ENCODE results near the gene PHACTR1. TPM values are rescaled to one million over a fixed set of nuclear protein-coding genes. Genes with fewer than 3 reads are reported as not detected.

Gene PHACTR1
- total RNA-seq, 8 experiments from 2014 or later: 2.7 to 24.5 (median 16.4) TPM

- Histone ChIP-seq H3K4me1 (replicated peaks in 1 of 2) (peaks cover 0 to 5% of the 10 kb centered on the region in 2 donors), H3K4me3 (no peak overlapping the region), H3K27ac (no peak overlapping the region)
- WGBS, 10 experiments: 33 to 100% (median 83%) methylated on average over 1 to 2 of the region's 2 CpGs; no CpG with 5 or more reads in 2 of the 10 experiments
- in situ Hi-C loops (cut with MboI; ENCODE audit: low pct_unique_long_range_greater_than_20kb in 2 of 9, low sequenced_read_pairs in 9 of 9, unreplicated experiment in 9 of 9): loop anchor here in 5 of 9 experiments (25.0 kb wide), 1 partner anchor 246 kb away; no protein-coding TSS in a partner anchor
- no peak for ATAC-seq (replicated peaks in 6 of 8)
Observed at GRCh38 chr6:12882761-12883290, 166.3 kb downstream of the PHACTR1 start.

GRCh38 chr6:12884983-12885382 is 168.4 kb downstream of the PHACTR1 start:
- in situ Hi-C loops (cut with MboI; ENCODE audit: low pct_unique_long_range_greater_than_20kb in 2 of 9, low sequenced_read_pairs in 9 of 9, unreplicated experiment in 9 of 9): loop anchor here in 5 of 9 experiments (25.0 kb wide), 1 partner anchor 248 kb away; no protein-coding TSS in a partner anchor
- Histone ChIP-seq H3K27ac (no peak overlapping the region), H3K4me1 (replicated peaks in 1 of 2) (peaks cover 0 to 5% of the 10 kb centered on the region in 2 donors), H3K4me3 (no peak overlapping the region)
- ATAC-seq (replicated peaks in 6 of 8): peak in 2 of 8 experiments; percentile 44 to 56
- WGBS, 10 experiments: 0 to 83% (median 73%) methylated on average over 1 to 6 of the region's 7 CpGs; no CpG with 5 or more reads in 2 of the 10 experiments

- Histone ChIP-seq H3K4me1 (replicated peaks in 1 of 2) (peaks cover 0 to 5% of the 10 kb centered on the region in 2 donors), H3K4me3 (no peak overlapping the region), H3K27ac (no peak overlapping the region)
- in situ Hi-C loops (cut with MboI; ENCODE audit: low pct_unique_long_range_greater_than_20kb in 2 of 9, low sequenced_read_pairs in 9 of 9, unreplicated experiment in 9 of 9): loop anchor here in 5 of 9 experiments (25.0 kb wide), 1 partner anchor 250 kb away; no protein-coding TSS in a partner anchor
- 11 to 89% (median 50%) methylated on average over 1 to 6 of the region's 8 CpGs; no CpG with 5 or more reads in 2 of the 10 experiments for WGBS, 10 experiments
- ATAC-seq (replicated peaks in 6 of 8): no peak
Observed at GRCh38 chr6:12886961-12887775, 170.6 kb downstream of the PHACTR1 start.

GRCh38 chr6:12890171-12890790 is 173.7 kb downstream of the PHACTR1 start:
- H3K4me3 ChIP-seq: no peak overlapping the region
- 83 to 100% (median 91%) methylated on average over 1 to 9 of the region's 9 CpGs for WGBS, 10 experiments
- H3K27ac ChIP-seq: no peak overlapping the region
- in situ Hi-C loops (cut with MboI; ENCODE audit: low pct_unique_long_range_greater_than_20kb in 2 of 9, low sequenced_read_pairs in 9 of 9, unreplicated experiment in 9 of 9): loop anchor here in 5 of 9 experiments (25.0 kb wide), 1 partner anchor 253 kb away; no protein-coding TSS in a partner anchor
- peaks cover 5 to 10% of the 10 kb centered on the region in 2 donors for H3K4me1 ChIP-seq (replicated peaks in 1 of 2)
- no peak for ATAC-seq (replicated peaks in 6 of 8)

GRCh38 chr6:12891595-12891994 is 175.0 kb downstream of the PHACTR1 start:
- WGBS, 10 experiments: 40 to 92% (median 70%) methylated on average over 1 of the region's 1 CpG; no CpG with 5 or more reads in 3 of the 10 experiments
- no peak for ATAC-seq (replicated peaks in 6 of 8)
- in situ Hi-C loops (cut with MboI; ENCODE audit: low pct_unique_long_range_greater_than_20kb in 2 of 9, low sequenced_read_pairs in 9 of 9, unreplicated experiment in 9 of 9): loop anchor here in 5 of 9 experiments (25.0 kb wide), 1 partner anchor 254 kb away; no protein-coding TSS in a partner anchor

GRCh38 chr6:12892151-12892550 is 175.6 kb downstream of the PHACTR1 start:
- in situ Hi-C loops (cut with MboI; ENCODE audit: low pct_unique_long_range_greater_than_20kb in 2 of 9, low sequenced_read_pairs in 9 of 9, unreplicated experiment in 9 of 9): loop anchor here in 5 of 9 experiments (25.0 kb wide), 1 partner anchor 255 kb away; no protein-coding TSS in a partner anchor
- WGBS, 10 experiments: 0 to 100% (median 69%) methylated on average over 1 to 4 of the region's 4 CpGs
- Histone ChIP-seq H3K4me3 (no peak overlapping the region), H3K27ac (no peak overlapping the region), H3K4me1 (replicated peaks in 1 of 2) (peaks cover 5 to 8% of the 10 kb centered on the region in 2 donors)
- ATAC-seq (replicated peaks in 6 of 8): peak in 3 of 8 experiments; percentile 24 to 41 (median 38)

More at GRCh38 chr6:12891595-12891994, 175.0 kb downstream of the PHACTR1 start:
- H3K27ac ChIP-seq: no peak overlapping the region
- peaks cover 5 to 8% of the 10 kb centered on the region in 2 donors for H3K4me1 ChIP-seq (replicated peaks in 1 of 2)
- no peak overlapping the region for H3K4me3 ChIP-seq

GRCh38 chr6:12893036-12893435 is 176.5 kb downstream of the PHACTR1 start:
- ATAC-seq (replicated peaks in 6 of 8): peak in 3 of 8 experiments; percentile 12 to 49 (median 34)
- Histone ChIP-seq H3K4me1 (replicated peaks in 1 of 2) (peaks cover 5 to 8% of the 10 kb centered on the region in 2 donors), H3K27ac (no peak overlapping the region), H3K4me3 (no peak overlapping the region)
- in situ Hi-C loops (cut with MboI; ENCODE audit: low pct_unique_long_range_greater_than_20kb in 2 of 9, low sequenced_read_pairs in 9 of 9, unreplicated experiment in 9 of 9): loop anchor here in 5 of 9 experiments (25.0 kb wide), 1 partner anchor 256 kb away; no protein-coding TSS in a partner anchor
- 13 to 97% (median 66%) methylated on average over 1 to 4 of the region's 4 CpGs for WGBS, 10 experiments

GRCh38 chr6:12895721-12896120 is 179.2 kb downstream of the PHACTR1 start:
- 67 to 100% (median 88%) methylated on average over 1 to 3 of the region's 3 CpGs; no CpG with 5 or more reads in 3 of the 10 experiments for WGBS, 10 experiments
- Histone ChIP-seq H3K4me3 (no peak overlapping the region), H3K27ac (no peak overlapping the region), H3K4me1 (replicated peaks in 1 of 2) (peaks cover 5 to 8% of the 10 kb centered on the region in 2 donors)
- in situ Hi-C loops (cut with MboI; ENCODE audit: low pct_unique_long_range_greater_than_20kb in 2 of 9, low sequenced_read_pairs in 9 of 9, unreplicated experiment in 9 of 9): loop anchor here in 5 of 9 experiments (25.0 kb wide), 1 partner anchor 258 kb away; no protein-coding TSS in a partner anchor
- peak in 1 of 8 experiments; percentile 4 for ATAC-seq (replicated peaks in 6 of 8)

GRCh38 chr6:12896208-12896733 is 179.7 kb downstream of the PHACTR1 start:
- no peak for ATAC-seq (replicated peaks in 6 of 8)
- WGBS, 10 experiments: 40 to 92% (median 69%) methylated on average over 2 to 7 of the region's 7 CpGs
- no peak overlapping the region for H3K4me3 ChIP-seq
- H3K4me1 ChIP-seq (replicated peaks in 1 of 2): peaks cover 5 to 8% of the 10 kb centered on the region in 2 donors
- in situ Hi-C loops (cut with MboI; ENCODE audit: low pct_unique_long_range_greater_than_20kb in 2 of 9, low sequenced_read_pairs in 9 of 9, unreplicated experiment in 9 of 9): loop anchor here in 5 of 9 experiments (25.0 kb wide), 1 partner anchor 259 kb away; no protein-coding TSS in a partner anchor
- H3K27ac ChIP-seq: no peak overlapping the region

GRCh38 chr6:12898603-12899002 is 182.0 kb downstream of the PHACTR1 start:
- WGBS, 10 experiments: 59 to 100% (median 89%) methylated on average over 2 to 10 of the region's 10 CpGs; no CpG with 5 or more reads in 3 of the 10 experiments
- no peak overlapping the region for H3K27ac ChIP-seq
- H3K4me3 ChIP-seq: no peak overlapping the region
- ATAC-seq (replicated peaks in 6 of 8): no peak
- H3K4me1 ChIP-seq (replicated peaks in 1 of 2): peaks cover under 1 to 2% of the 10 kb centered on the region in 2 donors
- in situ Hi-C loops (cut with MboI; ENCODE audit: low pct_unique_long_range_greater_than_20kb in 2 of 9, low sequenced_read_pairs in 9 of 9, unreplicated experiment in 9 of 9): loop anchor here in 5 of 9 experiments (25.0 kb wide), 1 partner anchor 261 kb away; no protein-coding TSS in a partner anchor

GRCh38 chr6:12899046-12899833 is 182.7 kb downstream of the PHACTR1 start:
- 20 to 80% (median 68%) methylated on average over 1 to 4 of the region's 4 CpGs; no CpG with 5 or more reads in 2 of the 10 experiments for WGBS, 10 experiments
- Histone ChIP-seq H3K27ac (no peak overlapping the region), H3K4me3 (no peak overlapping the region), H3K4me1 (replicated peaks in 1 of 2) (no peaks in the 10 kb centered on the region)
- ATAC-seq (replicated peaks in 6 of 8): peak in 7 of 8 experiments; percentile 44 to 79 (median 65)
- in situ Hi-C loops (cut with MboI; ENCODE audit: low pct_unique_long_range_greater_than_20kb in 2 of 9, low sequenced_read_pairs in 9 of 9, unreplicated experiment in 9 of 9): loop anchor here in 5 of 9 experiments (25.0 kb wide), 1 partner anchor 262 kb away; no protein-coding TSS in a partner anchor
